OCI-LY1 (cell line): ENCODE measurements around the gene STRC.
"Not testable (repeated sequence)": the region's sequence is repeated elsewhere in the genome, so short reads cannot be mapped to it uniquely, and the experiment has no call there.

Experiments
- CTCF ChIP-seq: fragments of 200-600 bp; sonication (generic), shearing (Covaris generic); IDR thresholded peaks from 2 replicates; pipeline ENCODE4 v1.5.1; 2017; ENCODE audit warnings: mild to moderate bottlenecking, antibody characterized with exemption, low read length, moderate library complexity, mixed read lengths
- EZH2 ChIP-seq: fragments of 200-600 bp; sonication (generic), shearing (Covaris generic); IDR thresholded peaks from 2 replicates; pipeline ENCODE4 v1.8.0; 2017; ENCODE audit warnings: borderline replicate concordance, mixed run types, mild to moderate bottlenecking, antibody characterized with exemption, low read length, moderate library complexity, mixed read lengths

GRCh38 chr15:43562753-43563152 is 55.8 kb downstream of the STRC start:
- not testable (repeated sequence) for TF ChIP-seq EZH2, CTCF
